NAMALWA (cell line): ENCODE data around the gene RARS2.
A peak's percentile ranks its signal among the peaks of the same experiment; 100 is the strongest.

ENCODE experiments used
- DNase-seq: peaks from one replicate; pipeline ENCODE4 v3.0.0-alpha.2; 2015; ENCODE audit warnings: low spot score

The RARS2 gene

DNA sequence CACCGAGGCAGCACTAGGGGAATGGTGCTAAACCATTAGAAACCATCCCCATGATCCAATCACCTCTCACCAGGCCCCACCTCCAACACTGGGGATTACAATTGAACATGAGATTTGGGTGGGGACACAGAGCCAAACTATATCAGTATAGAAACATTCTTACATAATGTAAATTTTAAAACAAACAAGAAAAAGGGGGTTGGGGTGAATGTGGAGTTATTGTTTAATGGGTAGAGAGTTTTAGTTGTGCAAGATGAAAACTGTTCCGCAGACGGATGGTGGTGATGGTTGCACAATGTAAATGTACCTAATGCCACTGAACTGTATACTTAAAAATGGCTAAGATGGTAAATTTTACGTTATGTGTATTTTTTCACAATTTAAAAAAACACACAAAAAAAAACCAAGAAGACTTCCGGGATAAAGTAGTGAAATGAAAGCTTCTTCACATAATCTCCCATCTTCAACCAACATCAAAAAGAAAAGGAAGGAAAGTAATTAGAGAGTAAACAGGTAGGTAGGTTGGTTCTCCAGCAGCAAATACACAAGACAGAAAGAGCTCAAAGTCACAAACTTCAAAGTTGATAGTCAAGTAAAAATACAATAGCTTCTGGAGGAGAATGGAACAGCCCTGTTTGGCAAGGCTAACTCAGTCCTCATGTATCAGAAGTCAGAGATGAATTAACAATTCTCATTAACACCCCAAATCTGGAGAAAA, 16.3 kb downstream of the RARS2 start:
- no peak for DNase-seq

DNA sequence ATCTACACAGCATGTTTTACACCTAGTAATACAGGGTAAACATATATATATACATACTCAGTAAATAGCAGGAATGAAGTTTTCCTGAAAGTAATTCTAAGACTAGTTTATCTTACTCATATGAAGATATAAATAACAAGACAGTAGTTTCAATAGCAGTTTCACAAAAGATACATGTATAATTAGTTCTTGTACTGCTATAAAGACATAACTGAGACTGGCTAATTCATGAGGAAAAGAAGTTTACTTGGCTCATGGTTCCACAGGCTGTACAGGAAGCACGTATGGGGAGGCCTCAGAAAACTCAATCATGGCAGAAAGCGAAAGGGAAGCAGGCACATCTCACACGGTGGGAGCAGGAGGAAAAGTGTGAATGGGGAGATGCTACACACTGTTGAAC, 16.9 kb downstream of the RARS2 start:
- DNase-seq = no peak

DNA sequence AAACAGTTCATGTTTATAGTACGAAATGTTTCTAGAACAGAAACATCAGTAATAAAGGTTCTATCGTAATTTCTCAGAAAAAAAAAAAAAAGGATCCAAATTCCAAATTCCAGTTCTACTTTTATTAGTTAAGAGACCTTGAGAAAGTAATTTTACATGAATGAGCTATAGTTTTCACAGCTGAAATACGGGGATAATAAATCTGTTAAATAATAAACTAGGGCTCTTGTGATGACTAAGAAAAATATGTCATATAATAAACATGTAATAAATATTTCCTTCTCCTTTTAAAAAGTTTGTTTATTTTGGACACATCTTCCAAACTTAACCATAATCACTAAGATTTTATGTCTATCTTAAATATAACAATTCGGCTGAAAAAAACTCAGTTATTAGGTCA, 17.8 kb downstream of the RARS2 start:
- no peak for DNase-seq

DNA sequence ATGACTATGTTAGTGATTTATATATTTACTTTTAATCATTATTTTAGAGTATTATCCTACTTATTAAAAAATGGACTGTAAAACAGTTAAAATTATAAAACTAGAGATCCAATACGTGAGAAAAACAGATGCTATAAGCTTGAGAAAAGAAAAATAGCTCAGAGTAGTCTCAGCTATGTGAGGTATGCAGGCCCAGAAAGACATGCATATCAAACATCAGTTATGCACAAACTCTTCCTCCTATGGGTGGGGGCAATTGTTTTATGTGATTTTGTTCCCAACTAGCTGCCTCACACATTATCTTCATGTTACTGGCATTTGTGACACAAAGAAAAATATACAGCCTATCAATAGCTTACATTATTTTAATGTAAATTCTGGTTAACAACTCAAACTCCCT, 28.8 kb downstream of the RARS2 start:
- DNase-seq = no peak

DNA sequence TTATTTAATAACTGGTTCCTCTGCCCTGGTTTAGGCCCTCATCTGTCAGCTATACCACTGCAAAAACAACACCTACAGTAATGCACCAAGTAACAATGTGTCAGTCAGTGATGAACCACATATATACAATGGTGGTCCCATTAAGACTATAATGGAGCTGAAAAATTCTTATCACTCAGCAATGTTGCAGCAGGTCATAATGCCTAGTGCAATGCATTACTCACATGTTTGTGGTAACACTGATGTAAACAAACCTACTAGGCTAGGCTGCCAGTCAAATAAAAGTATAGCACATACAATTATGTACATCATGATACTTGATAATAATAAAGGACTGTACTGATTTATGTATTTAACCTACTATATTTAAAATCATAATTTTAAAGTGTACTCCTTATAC, 31.3 kb downstream of the RARS2 start:
- DNase-seq = no peak

DNA sequence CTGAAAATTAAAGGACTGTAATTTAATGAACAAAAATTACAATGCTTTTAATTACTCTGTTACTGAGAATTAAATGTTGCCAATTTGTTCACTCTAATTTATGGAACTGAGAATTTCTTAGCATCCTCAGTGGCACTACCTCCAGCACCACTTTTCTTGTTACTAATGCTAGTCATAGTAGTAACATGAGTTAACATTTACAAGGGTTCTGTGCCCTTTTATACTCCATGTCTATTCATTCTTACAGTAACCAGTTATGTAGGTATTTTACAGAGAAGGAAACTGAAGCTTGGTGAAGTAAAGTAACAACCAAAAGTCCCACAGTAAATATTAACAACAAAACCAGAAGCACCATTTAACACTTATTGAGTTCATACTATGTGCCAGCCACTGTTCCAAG, 34.3 kb downstream of the RARS2 start:
- DNase-seq = no peak

DNA sequence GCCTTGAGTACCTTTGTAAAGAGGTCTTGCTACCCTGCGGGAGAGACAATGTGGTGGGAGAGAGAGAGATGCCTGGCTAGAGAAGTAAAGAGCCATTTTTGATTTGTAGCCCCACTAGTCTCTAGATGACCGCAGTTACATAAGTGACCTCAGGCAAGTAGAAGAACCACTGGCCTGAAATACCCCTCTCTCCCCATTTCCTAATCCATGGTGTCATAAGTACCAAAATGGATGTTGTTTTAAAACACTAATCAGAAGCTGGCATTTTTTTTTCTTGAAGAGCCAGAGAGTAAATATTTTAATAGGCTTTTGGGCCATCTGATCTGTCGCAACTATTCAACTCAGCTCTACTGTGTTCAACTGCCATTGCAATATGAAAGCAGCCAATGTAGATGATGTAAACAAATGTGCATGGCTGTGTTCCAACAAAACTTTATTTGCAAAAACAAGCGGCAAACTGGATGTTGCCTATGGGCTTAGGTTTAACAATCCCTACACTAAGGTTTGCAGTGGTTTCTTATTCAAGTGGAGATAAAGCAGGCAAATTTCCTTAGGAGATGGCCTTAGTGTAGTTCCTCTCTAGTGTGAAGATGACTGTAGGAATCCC, 36.5 kb downstream of the RARS2 start:
- DNase-seq = no peak

DNA sequence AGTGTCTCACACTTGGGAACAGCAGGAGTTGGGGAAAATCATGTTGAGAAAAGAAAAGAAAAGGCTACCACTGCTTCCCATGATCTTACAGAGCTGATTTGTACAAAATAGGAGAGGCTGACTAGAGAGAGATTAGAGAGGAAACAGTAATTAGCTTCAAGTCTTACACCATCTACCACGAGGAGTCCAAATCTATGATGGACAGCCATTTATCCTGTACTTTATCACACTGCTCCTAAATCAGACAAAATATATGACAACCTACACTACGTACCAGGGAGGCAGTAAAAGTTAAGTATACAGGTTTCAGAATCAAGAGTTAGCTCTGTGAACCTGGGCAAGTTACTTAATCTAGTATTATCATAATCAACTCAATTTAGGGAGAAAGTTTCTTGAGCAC, 38.0 kb downstream of the RARS2 start:
- DNase-seq = no peak

DNA sequence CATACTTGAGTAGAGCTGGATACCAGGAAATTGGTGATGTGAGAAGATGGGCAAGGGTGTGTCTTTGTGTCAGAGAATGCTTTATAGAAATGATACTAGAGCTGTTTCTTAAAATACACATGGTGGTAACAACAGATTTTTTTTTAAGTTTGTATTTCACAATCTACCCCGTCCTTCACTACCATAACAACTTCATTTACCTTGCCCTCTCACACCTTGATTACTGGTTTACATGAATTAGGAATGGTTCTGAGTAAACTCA, 45.4 kb downstream of the RARS2 start:
- no peak for DNase-seq

DNA sequence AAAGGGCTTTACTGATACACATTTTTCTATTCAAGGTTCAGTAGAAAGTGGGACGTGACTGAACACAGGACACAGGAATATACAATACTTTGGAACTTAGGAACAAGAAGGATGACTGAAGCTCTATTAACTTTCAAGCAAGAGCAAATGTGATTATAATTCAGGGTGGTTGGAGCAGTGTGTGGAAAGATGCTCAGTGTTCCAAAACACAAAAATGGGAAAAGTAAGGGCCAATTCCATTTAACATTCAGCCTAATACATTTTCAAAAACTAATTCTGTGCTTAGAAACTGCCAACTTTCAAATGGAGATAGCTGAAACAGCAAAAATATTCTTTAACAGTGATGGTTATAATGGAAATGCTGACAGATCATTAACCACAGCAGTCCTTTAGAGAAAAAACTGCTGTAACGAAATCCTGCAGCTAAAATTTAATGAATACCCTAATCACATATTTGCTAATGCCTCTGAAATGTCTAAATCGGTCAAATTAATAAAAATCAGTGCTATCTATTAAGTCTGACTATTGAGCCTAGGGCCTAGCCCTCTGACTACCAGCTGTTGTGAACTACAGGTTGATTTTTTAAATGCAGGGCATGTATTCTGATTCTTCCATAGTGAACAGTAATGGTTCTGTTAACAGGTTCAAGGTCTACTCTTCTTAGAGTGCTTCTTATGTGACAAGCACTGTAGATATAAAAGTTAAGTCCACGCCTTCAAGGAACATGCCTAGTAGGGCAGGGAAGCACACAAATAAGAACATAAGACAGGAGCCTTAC, 45.9 kb downstream of the RARS2 start:
- DNase-seq = no peak

DNA sequence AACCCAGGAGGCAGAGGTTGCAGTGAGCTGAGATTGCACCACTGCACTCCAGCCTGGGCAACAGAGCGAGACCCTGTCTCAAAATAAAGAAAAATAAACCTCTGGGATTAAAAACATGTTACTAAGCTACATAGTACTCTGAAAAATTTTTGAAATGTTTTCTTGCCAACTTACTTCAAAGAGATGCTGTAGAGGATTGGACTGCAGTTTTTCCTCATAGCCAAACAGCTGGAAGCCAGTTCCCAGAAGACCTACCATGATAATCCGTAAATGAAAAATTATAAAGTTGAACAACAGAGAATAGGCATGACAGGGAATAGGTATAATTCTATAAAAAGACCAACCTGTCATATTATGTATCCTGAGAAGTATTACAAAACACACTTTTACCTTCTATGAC, 48.0 kb downstream of the RARS2 start:
- DNase-seq = no peak

DNA sequence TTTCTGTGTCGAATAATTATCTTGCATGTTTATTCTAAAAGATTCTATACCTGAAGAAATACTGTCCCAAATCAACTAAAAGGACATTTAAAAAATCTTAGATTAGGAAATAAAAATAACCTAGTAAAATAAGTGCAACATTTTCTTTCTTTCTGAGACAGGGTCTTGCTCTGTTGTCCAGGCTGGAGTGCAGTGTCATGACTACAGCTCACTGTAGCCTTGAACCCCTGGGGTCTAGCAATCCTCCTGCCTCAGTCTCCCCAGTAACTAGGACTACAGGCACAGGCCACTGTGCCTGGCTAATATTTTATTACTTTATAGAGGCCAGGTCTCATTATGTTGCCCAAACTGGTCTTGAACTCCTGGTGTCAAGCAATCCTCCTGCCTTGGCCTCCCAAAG, 48.7 kb downstream of the RARS2 start:
- DNase-seq = no peak

DNA sequence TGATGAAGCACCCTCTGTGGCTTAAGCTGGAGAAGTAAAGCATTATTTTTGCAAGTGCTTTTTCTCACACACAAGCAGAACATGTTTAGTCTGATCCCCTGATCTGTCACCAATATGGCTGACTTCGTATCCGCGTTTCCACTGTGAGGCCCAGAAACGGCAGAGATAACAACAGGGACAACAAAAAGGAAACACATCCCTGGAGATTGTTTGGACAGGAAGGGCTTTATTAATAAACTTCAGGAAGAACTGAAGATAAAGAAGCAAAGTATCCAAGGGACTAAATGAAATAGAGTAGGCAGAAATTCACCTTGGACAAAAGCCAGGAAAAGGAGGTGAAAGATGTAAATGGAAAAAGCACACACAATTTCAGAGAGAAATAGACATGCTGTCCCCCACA, 49.2 kb downstream of the RARS2 start:
- DNase-seq = no peak

DNA sequence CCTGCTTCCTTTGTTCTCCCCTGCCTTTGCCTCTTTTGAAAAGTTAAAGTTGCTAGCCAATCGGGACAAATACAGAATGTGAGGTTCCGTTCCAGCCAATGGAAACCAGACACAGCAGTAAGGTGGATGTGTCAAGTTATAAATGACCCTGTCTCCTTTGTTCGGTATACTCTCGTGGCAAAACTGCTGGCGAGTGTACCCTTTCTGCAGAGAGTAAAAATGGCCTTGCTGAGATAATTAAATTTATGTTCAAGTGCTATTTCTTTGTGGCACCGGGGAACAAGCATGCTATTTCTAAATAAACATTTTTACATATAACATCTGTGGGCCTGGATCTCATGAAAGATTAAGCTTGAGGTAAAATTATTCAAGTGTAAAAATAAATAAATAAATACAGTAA, 50.2 kb downstream of the RARS2 start:
- DNase-seq = no peak

DNA sequence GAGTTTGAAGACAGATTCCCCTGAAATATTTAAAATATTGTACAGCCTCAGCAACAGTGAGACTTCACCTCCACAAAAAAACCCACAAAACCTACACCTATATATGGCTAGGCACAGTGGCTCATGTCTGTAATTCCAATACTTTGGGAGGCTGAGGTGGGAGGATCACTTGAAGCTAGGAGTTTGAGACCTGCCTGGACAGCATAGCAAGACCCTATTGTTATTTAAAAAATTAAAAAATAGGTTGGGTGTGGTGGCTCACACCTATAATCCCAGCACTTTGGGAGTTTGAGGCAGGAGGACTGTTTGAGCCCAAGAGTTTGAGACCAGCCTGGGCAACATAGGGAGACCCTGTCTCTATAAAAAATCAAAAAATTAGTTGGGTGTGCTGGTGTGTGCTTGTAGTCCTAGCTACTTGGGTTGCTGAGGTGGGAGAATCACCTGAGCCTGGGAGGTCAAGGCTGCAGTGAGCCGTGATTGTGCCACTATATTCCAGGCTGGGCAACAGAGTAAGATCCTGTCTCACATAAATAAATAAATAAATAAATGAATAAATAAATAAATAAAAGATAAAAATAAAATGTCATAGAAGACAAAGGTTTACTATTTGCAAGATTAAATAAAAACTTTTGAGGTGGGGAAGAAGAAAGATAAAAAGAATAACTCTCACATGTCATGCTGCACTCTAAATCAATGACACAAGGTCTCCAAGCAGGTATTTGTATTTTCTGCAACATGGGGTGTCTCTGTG, 51.1 kb downstream of the RARS2 start:
- DNase-seq = no peak

DNA sequence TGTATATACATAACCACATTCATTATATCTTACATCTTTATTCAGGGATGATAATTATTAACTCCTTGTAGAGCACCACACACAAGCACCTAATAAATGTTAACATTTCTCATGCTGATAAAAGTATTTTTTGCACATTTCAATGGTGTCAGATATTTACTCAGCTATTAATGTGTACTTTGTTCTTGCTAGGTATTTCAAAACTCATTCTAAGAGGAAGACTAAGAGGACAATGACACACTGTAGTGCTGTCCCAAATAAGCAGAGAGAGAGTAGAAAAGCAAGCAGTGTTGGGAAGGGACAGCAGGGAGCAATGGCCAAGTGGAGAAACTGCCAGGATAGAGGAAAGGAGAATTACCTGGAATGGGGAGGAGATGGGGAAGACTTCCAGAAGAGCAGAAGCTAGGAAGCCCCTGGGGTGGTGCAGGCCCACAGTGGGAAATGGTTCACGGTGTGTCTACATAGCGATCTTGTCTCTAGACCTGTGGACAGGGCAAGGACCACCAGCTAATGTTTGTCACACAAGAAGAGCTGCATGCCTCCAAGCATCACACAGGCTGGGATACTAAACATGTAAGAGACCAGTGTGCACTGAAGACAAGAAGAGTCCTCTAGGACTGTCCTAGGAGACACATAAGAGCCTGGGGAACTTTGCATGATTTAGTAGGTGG, 55.3 kb downstream of the RARS2 start:
- no peak for DNase-seq

DNA sequence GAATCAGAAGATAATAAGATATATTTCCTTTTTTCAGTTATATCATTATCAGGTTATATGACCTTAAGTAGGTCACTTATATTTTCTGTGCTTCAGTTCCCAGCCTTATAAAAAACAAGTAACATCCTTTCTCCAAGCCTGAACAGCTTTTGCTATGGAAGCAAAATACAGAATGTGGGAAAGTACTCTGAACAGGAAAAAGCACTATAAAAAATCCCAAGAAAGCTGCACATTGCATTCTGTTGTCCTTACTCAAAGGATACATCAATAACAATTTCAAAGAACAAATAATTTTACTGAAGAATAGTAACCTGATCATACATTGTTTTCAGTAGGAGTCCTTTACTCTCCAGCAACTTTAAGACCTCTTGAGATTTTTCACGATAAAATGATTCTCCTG, 60.6 kb downstream of the RARS2 start:
- DNase-seq = no peak

DNA sequence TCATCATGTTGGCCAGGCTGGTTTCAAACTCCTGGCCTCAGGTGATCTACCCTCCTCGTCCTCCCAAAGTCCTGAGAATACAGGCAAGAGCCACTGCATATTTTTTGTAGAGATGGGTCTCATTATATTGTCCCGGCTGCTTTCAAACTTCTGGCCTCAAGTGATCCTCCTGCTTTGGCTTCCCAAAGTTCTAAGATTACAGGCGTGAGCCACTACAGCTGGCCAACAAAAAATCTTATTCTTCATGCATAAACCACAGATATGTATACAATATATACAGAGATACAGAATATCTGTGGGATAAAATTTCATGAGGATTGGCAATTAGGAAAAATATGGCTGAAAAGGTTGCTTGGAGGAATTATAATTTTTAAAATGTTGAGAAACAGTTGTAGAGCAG, 67.1 kb downstream of the RARS2 start:
- DNase-seq = no peak

DNA sequence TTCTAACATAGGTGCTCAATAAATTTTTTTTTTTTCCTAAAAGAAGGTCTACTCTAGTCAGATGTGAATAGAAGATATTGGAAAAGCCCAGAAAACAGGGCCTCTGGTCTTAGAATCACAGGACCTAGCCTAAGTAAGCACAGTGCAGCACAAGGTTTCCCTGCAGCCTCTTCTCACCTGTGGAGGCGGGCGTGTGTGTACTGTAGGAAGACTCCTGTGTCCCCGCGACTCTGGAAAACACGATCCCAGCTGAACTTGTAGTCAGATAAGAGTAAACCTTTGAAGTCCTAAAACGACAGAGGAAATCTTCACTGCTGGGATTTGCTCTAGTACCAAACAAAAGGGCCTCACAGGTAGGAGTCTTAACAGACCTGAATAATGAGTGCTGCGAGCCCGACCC, 71.3 kb downstream of the RARS2 start:
- DNase-seq = no peak

DNA sequence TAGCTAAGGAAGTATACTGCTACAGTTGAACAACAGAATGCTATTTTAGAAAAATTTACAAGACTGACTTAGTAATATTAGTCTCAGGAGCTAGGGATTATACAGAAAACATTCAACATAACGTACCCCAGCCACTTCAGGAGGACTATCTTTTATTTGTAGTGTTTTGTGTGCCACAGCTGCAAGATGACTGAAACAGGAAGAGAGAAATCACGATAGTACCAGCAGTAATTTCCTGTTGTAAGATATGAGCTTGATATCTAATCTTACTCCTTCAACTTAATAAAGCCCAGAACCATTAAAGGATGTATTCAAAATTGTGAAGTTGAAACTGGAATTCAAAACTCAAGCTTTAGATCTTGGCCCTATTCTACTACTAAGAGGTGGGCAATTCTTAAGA, 75.0 kb downstream of the RARS2 start:
- peak; percentile 17 for DNase-seq

DNA sequence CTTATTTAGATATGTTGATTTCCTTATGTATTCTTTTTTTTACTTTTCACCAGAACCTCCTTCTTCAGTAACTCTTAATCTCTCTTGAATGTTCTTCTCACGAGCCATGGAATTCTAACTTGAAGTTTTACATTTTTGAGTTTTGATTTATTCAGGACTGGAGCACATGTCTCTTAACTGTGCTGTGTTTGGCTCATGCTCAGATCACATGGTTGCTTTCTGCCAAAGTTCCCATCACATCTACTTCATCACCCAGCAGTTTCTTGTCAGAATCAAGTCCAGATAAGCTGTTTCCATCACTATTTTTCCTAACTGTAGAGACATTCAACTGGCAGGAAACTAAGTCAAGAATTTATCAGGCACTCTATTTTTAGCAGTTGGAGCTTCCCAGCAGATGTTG, 85.3 kb downstream of the RARS2 start:
- no peak for DNase-seq

DNA sequence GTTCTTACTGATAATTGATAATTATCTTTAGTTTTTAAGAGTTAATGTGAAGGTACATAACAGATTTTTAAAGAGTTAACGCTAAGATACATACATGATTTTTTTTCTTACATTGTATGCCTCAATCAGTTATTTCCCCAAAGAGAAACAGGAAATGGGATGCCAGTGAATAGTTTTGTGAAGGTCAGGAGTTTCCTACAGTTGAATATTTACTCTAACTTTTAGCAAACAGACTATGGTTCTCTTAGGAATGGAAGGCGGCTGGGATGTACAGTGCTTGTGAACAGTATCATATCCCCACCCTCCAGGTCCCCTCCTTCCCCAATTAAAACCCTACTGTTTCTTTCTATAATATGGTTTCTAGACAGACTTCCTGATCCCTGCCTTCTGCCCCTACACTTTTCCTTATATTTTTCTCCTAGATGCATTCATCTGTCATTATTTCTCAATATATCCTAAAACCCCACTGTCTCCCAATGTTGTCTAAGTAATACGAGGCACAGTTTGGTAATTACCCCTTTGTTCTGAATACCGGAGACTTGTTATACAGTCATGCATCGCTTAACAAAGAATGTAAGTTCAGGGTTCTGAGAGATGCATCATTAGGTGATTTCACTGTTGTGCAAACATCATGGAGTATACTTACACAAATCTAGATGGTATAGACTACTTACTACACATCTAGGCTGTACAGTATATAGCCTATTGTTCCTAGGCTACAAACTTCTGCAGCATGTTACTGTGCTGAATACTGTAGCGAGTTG, 87.8 kb downstream of the RARS2 start:
- DNase-seq = no peak
